ENCODE results near the gene TTLL11.

DNA sequence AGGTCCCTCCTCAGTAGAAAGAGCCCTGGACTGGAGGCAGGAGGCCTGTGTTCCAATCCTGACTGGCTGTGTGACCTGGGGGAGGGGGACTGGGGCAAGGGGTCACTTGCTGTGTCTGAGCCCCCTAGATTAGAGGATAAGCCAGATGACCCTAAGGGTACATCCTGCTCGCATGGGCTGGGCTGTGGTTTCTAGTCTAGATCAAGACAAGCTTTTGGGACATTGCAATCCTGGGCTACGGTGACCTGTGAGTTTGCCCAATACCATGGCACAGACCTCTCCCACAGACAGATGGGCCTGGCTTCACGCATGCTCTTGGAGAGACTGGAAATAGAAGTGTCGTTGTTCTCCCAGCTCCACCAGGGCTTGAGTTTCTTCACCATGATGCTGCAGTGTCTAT is 39.4 kb upstream of the TTLL11 start:
- TF ChIP-seq, protein P1, sequence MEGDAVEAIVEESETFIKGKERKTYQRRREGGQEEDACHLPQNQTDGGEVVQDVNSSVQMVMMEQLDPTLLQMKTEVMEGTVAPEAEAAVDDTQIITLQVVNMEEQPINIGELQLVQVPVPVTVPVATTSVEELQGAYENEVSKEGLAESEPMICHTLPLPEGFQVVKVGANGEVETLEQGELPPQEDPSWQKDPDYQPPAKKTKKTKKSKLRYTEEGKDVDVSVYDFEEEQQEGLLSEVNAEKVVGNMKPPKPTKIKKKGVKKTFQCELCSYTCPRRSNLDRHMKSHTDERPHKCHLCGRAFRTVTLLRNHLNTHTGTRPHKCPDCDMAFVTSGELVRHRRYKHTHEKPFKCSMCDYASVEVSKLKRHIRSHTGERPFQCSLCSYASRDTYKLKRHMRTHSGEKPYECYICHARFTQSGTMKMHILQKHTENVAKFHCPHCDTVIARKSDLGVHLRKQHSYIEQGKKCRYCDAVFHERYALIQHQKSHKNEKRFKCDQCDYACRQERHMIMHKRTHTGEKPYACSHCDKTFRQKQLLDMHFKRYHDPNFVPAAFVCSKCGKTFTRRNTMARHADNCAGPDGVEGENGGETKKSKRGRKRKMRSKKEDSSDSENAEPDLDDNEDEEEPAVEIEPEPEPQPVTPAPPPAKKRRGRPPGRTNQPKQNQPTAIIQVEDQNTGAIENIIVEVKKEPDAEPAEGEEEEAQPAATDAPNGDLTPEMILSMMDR (optimal IDR thresholded peaks at IDR 0.05 in 1 of 3, IDR thresholded peaks at IDR 0.05 in 1 of 3, conservative IDR thresholded peaks at IDR 0.05 in 1 of 3; ENCODE audit: extremely low read depth in 1 of 3, insufficient read depth in 2 of 3, low read length in 3 of 3), result no peak
- no peak for TF ChIP-seq EZH2 (IDR thresholded peaks at IDR 0.05; ENCODE audit: low read length)

Data from keratinocyte (primary cell).